GM18526 (cell line): ENCODE data around the gene DNAJB13.

ENCODE experiments used
- POLR2A ChIP-seq: IDR thresholded peaks from 3 replicates; pipeline ENCODE4 v1.6.1; 2011; ENCODE audit not compliant: insufficient read length; ENCODE audit errors: extremely low read depth

The DNAJB13 gene

DNA sequence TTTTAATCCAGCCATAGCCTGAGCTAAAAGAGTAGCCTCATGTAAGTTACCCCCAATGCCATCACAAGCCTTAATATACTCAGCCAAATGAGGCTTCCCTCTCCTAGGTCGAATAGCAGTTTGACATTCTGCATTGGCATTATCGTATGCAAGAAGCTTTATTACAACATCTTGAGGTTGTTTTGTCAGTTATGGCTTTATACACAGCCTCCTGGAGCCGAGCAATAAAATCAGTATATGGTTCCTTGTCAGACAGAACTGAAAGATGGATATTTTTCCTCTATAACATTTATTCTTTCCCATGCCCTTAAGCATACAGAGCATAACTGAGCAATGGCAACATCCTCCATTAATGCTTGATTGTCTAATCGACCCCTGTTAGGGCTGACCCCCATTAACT lies 5.4 kb upstream of the DNAJB13 start:
- TF ChIP-seq POLR2A = no peak

DNA sequence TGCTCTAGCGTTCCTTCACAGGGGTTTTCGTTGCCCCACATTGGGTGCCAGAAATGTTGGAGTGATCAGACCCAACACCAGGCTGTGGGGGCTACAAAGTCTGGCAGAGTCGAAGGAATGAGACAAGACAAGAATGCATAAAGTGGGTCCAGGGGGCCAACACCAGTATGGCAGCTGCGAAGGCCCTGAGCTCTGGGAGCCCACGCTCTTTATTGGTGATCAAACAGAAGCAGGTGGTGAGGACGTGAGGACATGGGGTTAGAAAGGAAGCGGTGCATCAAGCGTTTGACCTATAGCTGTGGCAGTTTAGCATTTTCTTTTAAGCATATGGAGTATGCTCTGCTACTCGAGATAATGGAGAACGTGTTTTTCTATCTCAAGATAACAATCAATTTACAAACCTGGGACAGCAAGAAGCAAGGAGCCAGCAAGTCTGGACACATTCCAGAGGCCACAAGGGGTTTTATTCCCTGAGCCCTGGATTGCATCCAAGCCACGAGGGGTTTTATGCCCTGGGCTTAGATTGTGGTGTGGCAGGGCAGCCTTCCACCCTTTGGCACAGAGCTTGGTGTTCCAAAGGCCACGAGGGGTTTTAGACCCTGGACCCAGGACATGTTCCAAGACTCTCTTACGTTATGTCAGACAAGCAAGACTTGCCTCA lies 3.9 kb upstream of the DNAJB13 start:
- TF ChIP-seq POLR2A = no peak

DNA sequence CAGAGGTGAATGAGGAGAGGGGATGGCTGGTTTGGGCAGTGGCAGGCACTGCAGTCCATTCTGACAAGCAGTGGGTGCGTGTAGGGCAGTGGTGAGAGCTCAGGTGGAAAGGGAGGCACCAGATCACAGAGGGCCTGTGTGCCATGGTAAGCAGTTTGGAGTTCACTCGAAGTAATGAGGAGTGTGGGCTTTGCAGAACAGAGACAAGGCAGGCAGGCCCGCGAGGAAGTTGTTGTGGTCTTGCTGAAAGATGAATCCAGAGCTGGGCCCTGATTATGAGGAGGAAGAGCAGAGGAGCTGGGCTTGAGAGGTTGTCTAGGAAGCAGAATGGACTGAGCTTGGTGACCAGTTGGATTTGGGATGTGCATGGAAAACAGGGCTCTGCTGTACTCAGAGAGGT lies 1.6 kb upstream of the DNAJB13 start:
- TF ChIP-seq POLR2A = no peak

DNA sequence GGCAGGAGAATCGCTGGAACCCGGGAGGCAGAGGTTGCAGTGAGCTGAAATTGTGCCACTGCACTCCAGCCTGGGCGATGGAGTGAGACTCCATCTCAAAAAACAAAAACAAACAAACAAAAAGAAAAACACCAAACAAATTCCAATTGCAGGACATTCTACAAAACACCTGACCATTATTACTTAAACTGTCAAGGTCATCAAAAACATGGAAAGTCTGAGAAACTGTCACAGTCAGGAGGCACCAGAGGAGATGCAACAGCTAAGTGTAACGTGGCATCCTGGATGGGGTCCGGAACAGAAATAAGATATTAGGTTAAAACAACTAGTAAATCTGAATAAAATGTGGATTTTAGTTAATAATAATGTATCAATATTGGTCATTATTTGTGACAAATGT lies 914 bp upstream of the DNAJB13 start:
- TF ChIP-seq POLR2A = no peak

GRCh38 chr11:73951797-73952196 lies 971 bp downstream of the DNAJB13 start:
- TF ChIP-seq POLR2A = no peak

DNA sequence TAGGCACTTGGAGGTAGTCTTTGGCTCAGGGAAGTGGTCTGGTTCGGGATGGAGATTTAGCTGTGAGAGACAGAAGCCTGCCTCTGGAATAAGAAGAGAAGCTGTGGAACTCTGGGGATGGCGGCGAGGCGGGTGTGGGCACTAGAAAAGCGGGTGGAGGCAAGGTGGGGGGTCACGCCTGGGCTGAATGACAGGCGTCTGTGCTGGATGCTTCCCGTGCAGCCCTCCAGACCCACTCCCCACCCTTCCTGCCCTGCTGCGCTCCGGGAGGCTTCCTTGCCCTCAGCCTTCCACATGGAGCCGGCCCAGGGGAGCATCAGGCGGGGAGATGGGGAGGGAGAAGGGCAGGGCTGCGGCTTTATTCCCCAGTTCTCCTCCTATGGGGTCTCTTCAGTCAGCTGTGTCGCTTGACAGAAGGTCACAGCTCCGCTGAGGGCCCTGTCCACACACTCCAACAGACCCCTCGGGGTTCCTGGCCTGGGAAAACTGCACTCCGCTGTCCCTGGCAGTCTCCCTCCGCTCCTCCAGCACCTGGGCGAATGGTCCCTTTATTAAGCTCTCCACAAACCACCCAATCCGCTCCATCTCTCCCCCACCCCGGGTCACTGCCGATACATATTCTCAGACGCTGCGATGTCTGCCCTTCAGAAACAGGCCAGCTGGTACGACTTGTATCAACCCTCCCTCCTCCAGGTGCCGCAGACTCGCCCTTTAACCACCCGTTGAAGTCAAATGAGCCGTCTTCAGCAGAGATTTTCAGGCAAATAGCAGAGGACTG lies 6.2 kb downstream of the DNAJB13 start:
- TF ChIP-seq POLR2A = no peak

DNA sequence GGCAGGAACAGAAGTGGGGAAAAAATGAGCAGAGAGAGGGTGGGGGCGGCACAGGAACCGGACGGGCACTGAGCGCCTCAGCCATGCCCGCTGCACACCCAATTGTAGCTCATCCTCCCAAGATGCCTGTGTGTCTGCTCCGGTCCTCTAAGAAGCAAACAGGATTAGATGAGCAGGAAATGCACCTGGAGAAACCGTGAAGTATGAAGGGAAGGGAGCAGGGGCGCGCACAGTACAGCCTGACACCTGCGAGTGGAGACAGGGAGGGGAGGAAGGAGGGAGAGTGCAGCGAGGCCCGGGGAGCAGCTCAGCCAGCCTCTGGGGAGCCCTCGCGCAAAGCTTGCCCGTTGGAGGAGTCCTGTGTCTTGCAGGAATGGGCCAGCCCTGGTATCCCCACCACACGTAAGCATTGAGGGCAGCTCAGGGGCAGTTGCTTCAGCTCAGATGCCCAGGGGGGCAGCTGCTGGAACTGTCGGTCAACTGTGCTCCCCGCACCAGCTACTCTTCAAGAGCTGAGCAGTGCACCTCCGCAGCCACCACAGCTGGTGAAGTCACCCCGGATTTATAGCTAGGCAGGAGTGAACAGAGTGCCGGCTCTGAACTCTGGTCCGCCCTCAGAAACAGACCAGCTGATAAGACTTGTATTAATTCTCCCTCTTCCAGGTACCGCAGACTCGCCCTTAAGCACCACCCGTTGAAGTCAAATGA lies 7.0 kb downstream of the DNAJB13 start:
- TF ChIP-seq POLR2A = no peak

DNA sequence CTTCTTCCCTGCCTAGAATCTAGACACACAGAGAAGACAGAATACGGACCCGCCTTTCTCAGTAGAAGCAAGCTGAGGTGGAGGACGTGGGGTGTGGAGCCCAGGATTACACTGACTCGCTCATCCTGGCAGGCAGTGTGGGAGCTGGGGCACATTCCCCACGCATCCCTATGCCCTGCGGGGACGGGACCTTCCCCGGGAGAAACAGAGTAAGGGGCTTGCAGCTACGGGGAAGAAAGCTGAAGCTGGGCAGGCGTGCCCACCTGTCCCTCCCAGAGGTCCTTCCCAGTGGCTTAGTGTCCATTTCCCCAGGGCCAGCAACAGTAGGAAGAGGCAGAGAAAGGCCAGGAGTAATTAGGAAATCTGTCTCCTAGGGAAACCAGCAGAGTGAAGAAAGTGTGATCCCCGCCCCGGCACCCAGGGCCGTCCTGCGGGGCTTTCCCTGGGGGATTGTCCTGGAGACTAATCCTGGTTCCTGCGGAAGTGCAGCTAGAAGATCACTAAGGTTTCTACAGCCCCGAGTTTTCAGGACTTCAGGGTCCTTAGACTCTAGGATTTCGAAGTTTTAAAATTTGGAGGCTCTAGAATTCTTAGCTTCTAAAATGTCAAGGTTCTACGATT lies 7.8 kb downstream of the DNAJB13 start:
- TF ChIP-seq POLR2A = no peak

DNA sequence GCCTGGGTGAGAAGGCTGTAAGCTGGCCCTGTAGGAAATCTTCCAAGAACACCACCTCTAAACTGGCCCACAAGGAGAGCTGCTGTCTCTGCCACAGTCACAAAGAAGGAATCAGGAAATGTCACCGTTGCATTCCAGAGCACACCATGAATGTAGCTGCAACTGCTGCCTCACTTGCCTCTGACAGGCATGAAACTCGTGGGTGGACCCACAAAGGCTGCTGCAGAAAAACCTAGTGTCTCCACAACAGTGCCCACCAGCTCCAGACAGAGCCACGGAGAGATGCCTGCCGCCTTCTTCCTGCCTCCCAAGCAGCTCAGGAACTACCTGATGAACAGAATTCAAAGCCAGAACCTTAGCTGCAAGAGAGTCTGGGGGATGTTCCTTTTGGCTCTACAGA lies 10.5 kb downstream of the DNAJB13 start:
- no peak for TF ChIP-seq POLR2A

- TF ChIP-seq POLR2A = no peak
Measured at GRCh38 chr11:73962101-73962705, 11.4 kb downstream of the DNAJB13 start.

DNA sequence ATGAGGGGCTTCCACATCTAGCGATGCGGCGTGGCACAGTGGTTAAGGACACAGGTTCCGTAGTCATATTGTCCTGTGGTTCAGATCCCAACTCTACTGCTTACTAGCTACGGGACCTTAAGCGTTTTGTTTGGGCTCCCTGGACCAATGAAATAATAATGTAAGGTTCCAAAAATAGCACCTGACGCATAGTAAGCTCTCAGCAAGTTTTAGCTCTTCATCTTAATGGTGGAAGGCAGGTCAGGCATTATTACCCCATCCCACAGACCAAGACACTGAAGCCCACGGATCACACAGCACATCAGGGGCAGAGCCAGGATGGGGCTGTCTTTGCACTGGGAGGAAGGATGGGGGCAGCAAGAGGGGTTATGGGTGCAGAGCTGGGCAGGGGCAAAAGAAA lies 13.0 kb downstream of the DNAJB13 start:
- TF ChIP-seq POLR2A = no peak

GRCh38 chr11:73965076-73965763 lies 14.4 kb downstream of the DNAJB13 start:
- no peak for TF ChIP-seq POLR2A

DNA sequence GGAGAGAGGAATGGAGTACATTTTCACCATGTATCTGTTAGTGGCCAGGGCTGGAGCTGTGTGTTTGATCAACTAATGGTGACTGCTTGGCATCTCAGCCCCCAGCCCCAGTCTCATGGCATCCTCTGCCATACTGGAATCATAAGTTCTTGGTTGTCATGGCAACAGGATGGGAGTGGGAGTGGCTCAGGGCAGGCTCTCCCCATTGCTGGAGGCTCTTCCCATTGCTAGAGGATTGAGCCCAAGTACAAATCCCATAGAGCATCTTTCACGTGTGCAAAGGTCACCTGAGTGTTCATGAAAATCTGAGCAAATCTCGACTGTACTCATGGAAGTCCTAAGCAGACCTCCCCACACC lies 14.9 kb downstream of the DNAJB13 start:
- no peak for TF ChIP-seq POLR2A

DNA sequence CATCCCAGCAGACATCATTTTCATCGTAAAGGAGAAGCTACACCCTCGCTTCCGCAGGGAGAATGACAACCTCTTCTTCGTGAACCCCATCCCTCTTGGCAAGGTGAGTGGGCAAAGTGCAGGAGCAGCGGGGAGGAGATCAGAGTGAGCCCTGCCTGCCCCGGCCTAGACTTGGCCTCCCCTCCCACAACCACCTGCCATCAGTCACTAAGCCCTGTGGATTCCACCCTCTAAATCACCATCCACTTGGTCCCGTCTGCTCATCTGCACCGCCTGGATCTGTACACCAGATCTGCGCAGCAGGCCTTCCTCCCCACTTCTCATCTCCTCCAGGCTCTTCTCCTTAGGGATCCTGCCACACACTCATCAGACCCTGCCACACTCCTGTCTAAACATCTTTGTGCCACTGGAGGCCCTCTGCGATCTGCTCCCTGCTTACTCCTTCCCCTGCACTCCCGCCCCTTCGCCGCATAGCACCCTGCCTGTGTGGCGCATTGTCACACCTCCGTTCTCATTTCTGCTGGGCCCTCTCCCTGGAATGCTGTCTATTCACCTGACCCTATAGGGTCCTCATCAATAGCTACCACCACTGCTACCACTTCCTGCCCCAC lies 17.6 kb downstream of the DNAJB13 start:
- no peak for TF ChIP-seq POLR2A

GRCh38 chr11:73969091-73969490 lies 18.3 kb downstream of the DNAJB13 start:
- no peak for TF ChIP-seq POLR2A
